HG03342 (cell line): Measurements from ENCODE around the gene MDP1.

Experiments
- ATAC-seq: cut with Tn5 transposase; IDR thresholded peaks from one replicate; pipeline ENCODE4 v1.9.1; 2021; ENCODE audit warnings: mild to moderate bottlenecking, moderate library complexity; ENCODE audit not compliant: unreplicated experiment

MDP1 gene

DNA sequence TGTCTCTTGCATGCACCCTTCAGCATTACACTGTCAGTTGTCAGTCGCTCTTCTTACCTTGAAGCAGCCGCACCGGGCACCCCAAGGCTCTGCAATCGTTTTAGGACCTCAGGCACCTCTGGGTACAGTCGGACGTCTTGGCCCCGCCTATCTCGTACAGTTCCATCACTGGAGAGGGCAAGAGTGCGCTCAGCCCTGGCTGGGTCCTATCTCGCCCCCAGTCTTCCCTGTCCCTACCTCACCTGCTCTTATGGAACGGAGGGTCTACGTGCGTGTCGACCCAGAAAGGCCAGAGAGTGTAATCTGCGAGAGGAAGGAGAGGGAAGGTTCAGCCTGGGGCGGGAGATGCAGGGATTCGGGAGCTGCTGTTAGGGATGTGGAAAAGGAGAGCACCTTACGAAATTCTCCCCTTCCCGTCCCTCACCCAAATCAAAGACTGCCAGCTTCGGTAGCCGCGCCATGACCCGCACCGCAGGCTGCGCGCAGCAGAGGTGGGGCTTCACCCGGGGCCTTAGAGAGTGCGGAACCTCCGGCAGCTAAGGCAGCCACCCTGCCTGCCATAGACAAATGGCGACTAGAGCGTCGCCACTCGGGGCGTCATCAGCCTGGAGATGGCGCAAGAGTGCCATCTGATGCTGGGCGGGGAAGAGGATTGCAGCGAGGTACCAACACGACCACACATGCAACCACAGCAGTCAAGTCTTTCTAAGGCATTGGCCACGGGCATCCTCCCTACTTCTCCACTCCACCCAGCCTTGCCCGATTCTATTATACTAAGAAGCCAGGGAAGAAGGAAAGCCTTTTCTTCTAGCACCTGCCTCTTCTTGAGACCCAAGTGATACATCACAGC, at the start of gene MDP1:
Gene MDP1 (minus strand): TSS at position 572 of the 850 bp plus-strand sequence. CDS start 111 bp downstream, at position 461.
- ATAC-seq, result peak; percentile 61

DNA sequence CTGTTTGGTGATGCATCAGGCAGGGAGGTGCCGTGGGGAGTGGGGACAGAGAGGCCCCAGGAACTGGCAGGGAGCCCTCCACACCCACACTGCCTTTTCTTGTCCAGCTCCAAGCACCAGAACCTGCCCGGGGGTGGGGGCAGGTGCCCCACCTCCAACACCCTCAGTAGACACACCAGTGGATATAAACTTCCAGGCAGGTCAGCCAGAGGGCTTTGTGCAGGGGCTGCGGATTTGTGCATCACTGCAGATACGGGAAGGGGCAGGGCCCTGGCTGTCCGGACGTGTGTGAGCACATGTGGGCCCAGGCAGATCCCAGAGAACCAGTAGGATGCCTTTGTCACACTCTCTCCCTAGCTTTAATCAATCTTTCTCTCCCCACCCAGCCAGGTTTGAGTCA, 48.4 kb upstream of the MDP1 start:
- no peak for ATAC-seq

DNA sequence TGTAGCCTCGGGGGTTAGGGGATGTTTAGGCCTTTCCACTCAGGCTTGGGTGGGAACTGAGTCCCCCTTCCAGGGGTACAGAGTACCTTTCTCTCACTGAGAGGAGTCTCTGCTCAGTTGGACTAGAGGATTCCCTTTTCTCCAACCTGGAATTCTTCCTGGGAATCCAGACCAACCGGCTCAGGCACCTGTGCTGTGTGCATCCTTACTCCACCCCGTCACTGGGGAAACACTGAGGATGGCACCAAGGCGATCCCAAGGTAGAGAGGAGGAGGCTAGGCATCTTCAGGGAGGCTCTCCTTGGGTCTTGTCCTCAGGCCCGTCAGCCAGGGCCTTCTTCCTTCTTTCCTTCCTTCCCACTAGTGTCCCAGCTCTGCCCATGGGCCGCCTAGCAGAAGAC, 48.0 kb upstream of the MDP1 start:
- ATAC-seq, result no peak

DNA sequence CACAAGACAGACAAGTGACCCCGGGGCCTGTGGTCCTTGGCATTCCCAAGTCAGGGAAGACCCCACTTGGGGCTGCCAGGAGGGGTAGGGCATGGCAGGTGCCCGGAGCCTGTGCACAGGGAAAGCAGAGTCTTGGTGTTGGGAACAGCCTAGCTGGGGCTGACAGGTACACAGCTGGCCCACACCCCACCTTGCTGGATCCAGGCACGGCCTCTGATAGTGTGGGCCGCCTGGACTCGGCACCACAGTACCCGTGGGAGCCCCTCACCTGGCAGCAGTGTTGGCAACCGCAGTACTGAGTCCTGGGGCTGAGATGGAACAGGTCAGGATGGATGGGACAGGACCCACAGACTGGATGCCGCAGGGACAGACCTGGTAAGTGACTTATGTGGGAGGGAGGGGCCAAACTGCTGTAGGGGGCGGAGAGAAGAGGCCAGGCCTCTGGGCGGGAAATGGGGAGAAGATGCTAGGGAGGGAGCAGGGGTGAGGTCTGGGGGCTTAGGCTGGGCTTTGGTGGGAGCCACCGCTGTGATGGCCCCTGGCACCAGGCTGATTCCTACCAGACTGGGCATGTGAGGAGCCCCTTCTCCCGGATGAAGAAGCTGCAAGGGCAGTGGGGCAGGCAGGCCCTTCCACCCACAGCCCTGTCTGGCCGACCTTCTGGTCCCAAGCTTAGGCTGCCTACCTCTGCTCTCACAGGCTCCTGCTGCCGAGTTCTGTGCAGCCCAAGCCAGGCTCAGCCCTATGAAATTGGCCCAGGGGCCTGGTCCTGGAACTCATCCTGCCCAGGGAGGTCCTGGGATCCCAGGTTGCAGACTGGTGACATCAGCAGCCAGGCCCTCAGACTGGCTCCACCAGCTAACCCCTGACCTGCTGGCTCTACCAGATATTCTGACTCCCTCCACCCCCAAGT, 47.2 kb upstream of the MDP1 start, which contains the start of gene TGM1:
Gene TGM1 (minus strand): TSS at position 357 of the 913 bp plus-strand sequence. CDS start 825 bp downstream, outside the sequence.
- ATAC-seq, result no peak

DNA sequence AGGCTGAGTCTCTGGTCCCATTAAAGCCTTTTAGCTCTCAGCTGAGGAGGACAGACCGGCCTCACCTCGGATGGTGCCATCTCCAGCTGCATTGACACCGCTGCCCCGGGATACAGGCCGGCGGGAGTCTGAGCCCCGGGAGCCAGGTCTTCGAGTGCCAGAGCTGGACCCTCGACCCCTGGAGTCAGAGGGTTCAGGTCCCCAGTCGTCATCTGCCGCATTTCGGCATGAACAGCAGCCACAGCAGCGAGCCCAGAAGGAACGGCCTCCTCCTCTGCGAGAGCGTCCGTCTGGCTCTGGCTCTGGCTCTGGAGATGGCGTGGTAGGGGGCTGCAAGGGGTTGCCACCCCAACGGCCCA, 46.1 kb upstream of the MDP1 start:
- no peak for ATAC-seq

DNA sequence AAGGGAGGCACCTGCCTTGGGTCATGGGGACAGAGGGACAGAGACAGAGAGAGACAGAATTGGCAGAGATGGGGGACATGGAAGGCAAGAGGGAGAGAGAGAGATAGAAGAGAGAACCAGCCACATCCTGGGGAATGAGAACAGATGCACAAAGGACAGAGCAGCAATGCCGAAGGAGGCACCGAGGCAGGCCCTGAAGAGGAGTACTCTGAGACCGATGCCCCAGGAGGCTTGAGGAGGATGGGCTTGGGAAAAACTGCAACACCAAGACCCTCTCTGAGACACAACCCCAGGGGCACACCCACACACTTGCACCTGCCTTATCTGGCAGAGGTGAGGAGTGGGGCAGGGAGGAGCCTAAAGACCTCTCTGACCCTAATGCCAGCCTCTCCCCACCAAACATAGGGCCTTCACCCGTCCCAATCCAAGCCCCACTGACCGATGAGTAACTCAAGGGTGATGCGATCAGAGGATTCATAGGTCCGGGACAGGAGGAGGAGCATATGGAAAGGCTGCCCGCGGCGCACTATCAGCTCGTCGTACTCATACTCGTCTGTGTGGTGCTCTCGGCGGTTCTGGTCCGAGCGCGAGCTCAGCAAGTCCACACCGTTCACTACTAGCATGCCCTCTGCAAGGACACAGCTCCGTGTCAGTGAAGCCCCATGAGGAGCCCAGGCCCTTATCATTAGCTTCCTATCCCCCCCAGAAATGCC, 45.5 kb upstream of the MDP1 start:
- ATAC-seq, result no peak

DNA sequence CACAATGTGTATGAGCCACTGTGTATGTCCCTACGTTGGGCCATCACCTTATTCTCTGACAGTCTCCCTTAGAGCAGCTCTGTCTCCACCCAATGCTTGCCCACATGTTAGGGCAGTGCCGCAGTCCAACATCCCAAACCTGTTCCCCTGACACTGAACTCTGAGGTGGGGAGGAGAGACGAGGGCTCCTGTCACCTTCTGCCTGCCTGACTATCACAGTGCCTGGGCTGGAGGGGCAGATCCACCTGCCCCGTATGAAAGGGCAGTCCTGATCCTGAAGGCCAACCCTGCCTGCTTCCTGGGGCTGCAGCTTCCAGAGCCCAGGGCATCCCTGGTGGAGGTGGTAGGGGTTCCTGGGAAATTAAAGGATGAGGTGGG, 44.9 kb upstream of the MDP1 start:
- ATAC-seq, result no peak

DNA sequence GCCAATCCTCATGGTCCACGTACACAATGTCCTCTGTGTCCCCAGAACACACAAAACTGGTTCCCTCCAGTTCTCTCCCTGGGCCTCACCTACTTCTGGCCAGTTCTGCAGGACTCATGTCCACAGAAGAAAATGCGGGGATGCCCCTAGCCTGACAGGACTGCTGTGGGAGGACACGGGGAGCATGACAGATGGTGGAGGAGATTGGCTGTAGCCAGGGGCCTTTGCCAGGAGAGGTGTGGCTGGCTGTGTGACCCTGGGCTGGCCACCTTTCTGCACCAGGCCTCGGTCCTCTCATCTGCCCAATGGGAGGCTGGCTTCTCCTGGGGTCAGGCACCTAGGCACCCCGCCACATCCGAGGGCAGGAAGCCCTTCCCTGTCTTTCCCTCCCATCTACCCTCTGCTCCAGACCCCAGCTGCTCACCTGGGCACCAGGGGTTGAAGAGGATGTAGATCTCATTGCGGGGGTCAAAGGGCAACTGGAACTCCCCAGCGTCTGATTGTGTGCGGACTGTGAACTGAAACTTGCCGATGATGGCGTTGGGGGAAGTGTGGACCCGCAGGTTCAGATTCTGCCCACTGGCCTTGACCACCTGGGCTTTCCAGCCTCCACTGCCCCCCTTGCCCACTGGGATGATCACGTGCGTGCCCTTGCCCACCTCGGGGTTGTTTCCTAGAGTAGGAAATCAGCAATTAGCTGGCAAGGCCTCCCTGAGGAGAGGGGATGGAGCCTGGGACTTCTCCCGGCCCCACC, 44.3 kb upstream of the MDP1 start:
- ATAC-seq, result no peak

DNA sequence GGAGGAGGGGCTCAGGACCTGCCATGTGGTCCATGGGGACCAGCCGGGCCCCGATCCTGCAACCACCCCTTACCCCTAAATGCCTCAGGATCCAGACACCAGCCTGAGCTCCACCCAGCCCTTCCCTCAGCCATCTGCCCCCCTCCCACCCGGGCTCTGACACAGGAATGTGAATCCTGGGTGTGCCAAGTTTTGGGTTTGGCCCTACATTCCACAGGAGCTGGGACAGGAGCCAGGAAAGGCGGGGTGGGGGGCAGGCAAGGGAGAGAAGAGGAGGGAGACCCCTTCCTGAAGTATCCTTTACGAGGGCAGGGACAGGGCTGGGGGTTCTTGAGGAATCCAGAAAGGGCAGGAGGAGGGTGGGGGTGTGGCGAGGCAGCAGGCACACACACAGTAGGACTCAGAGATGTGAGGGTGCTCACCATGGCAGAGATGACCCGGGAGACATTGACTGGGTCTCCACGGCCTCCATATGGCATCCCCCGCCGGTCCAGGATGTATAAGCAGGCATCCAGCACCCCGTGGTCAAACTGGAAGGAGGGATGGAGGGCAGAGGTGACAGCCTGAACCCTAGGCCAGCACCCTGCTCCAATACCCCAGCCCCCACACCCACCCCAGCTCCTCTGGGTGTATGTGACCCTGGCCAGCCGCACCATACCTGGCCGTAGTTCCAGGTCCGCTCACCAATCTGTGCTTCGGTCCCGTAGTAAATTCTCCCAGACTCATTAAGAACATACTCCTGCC, 43.6 kb upstream of the MDP1 start:
- no peak for ATAC-seq

DNA sequence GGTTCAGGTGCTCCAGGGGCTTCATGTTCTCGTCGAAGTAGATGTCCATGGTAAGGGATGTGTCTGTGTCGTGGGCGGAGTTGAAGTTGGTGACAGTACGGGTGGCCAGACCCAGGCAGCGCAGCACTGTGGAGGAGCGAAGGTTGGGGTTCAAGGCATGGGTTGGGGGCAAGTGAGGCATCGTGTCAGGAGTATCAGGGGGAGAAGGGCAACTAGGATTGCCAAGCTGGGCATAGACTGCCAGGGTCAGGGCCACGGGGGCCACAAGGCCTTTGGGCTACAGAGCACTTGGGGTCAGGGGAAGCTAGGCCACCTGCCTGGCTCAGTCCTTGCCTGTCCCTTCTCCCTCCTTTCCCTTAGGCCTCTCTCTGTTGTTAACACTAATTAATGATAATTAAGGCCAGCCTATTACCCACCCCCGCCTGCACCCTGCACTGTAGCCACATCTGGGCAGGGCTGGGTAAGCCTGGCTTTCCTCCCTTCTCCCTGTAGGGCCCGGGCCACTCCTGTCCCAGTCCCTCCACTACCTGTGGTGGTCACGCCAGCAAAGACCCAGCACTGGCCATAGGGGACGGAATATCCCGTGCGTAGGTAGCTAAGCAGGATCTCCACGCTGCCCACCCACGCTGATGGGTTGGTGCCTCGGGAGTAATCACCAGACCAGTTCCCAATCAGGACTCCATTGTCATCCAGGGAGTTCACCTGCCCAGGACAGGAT, 42.8 kb upstream of the MDP1 start:
- no peak for ATAC-seq

DNA sequence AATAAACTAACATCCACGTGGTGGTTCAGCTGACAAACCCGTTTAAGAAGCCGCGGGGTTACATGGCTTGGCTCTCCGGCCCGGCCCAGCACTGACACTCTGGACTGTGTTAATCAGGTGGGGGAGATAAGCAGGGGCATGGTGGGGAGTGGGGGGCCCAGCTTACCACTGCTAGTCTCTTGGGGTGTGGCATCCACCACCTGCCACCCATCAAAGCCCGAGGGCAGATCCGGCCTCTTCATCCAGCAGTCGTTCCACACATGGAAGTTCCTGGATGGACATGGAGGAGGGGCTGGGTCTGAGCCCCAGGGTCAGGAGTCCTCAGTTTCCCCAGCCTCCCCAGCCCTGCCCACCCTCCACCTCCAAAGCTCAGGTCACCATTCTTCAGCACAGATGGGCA, 42.3 kb upstream of the MDP1 start:
- ATAC-seq, result no peak

DNA sequence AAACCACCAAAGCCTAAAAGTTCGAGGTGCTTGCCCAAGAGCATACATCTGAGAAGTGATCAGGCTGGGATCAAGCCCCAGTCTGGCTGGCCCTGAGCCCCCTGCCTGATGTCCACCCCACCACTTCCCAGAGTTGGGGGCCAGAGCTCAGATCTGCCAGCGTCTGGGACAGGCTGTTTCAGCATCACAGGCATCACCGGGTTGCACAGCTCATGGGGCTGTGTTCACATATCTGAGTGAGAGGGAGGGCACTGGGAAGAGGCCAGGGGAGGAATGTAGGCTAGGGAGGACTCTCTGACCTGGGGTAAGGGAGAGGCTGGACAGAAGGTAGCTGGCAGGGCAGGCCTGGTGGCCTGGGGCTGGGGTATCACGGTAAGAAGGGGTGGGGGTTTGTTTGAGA, 41.1 kb upstream of the MDP1 start:
- no peak for ATAC-seq

DNA sequence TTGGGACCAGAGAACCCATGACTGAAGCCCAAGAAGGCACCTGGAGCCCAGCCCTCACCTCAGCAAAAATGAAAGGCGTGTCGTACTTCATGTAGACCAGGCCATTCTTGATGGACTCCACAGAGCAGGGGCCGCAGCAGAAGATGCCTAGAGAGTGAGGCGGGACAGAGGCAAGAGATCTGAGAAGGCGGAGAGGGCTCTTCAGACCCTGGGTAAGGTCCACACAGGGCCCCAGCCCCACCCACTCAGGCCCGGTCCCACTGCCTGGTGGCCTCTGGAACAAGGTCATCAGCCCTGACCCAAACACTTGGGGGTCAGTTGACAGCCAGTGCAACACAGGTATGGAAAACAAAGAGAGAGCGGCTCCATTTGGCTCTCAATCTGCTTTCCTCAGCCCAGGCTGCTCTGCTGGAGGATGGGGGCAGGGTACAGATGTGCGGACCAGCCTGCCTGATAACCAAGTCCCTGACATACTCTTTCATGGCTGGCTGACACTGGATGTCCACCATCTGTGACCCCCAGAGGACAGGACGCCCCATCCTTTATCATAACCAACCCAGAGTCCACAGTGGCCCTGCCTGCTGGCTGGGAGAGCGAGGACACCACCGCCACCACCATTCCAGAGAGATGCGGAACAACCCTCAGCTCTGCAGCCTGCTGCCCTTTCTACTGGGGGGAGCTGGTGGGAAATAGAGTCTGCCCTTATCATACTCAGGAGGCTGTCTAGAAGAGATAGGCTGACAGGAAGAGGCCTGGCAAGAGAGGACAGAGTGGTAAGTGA, 40.3 kb upstream of the MDP1 start:
- no peak for ATAC-seq

DNA sequence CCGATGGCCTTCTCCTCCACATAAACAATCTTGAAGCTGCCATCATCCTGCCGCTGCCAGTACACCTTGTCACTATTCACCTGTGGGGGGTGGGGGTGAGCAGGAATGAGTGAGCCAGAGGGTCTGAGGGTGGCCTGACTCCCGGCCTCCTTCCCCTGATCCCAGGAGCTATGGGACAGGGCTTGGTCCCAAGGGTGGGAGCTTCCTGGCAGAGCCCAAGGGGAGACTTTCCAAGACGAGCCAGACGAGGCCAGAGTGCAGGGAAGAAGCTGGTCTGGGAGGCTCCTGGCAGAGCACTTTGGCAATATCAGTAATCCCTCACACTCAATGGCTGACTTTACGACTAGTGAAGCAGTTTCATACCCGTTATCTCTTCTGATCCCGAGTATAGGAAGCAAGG, 39.6 kb upstream of the MDP1 start:
- no peak for ATAC-seq

DNA sequence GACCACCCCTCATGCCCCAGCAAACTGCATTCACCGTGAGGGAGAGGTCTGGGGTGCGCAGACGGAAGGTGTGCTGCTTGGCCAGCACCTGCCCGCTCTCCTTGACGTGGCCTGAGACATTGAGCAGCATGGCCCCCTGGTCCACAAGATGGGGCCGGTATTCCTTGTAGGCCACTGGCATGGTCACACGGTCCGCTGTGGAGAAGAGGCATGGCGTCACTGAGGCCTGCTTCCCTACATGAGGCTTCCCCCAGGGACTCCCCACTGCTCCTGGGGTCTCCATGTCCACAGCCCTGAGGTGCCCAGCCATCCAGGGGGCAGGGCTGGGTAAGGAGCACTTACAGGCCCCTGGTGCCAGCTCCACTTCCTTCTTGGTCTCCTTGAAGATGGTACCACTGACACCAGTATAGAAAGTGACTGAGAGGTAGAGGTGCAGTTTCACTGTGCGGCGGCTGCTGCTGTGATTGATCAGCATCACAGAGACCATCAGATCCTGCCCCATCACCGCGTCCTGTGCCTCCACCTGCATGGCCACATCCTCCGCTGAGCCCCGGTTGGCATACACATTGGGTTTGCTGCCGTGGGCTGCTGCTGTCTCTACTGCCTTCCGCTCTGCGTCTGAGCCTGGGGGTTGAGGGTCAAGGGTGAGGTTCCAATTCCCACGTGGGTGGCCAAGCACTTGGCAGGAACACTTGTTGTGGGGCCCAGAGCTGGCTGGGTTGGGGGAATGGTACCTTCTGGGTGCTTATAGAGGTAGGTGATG, 38.9 kb upstream of the MDP1 start:
- ATAC-seq, result no peak

DNA sequence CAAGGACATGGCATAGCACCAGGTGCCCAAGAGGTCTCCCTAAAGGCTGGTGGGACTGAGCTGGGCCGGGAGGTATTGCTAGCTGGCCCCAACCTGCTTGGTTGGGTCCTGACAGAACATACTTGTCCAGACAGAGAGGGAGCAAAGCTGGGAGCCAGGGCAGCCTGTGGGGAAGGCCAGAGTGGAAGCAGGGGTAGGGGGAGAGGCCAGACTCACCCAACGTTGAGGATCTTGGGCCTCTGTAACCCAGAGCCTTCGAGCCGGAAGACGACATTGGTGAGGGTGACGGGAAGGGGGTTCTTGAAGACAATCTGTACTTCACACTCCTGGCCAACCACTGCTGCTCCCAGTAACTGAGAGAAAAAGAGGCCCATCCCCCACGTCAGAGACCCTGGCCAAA, 38.1 kb upstream of the MDP1 start:
- no peak for ATAC-seq

DNA sequence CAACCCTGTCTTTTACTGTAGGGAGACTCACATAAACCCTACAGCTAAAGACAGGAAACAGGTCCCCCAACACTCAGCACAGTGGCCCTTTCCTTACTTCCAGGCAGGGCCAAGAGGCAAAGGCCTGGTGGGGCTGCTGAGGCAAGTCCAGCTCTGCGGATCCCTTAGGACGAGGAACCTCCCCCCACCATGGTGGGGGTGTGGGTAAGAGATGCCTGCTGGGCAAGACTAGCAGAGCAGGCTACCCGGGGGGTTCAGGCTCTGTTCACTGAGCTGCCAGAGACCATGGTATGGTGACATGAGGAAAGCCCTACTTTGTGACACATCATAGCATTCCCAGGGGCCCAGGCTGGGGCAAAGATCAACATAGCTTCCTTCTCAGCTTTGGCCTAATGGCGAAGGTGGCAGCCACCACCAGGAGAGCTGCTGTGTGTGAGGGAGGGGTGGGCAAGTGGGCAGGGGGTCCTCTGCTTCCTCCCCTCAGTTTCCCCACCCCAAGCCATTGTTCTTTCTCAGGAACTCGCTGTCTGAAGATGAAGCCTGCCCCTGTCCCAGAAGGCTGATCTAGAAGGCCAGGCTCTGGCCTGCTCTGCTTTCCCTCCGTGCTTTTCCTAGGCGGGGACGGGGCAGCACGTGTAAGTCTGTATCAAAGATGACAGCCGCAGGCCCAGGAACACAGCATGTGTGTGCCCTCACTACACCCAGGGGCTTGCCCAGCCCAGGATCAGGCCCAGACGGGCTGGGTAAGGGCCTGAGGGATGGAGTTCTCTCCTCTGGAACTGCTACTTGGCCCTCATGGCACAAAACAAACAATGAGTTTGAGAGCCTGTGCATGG, 36.6 kb upstream of the MDP1 start:
- ATAC-seq, result no peak
